GM08714 (cell line): ENCODE data around the gene FAM13C.
"Not testable (repeated sequence)": the region's sequence is repeated elsewhere in the genome, so short reads cannot be mapped to it uniquely, and the experiment has no call there.

Experiments used
- H3K4me3 ChIP-seq: fragments of 200-500 bp; sonication (Bioruptor generic); 2 replicates; pipeline ENCODE4 v1.5.1; 2014; ENCODE audit warnings: mild to moderate bottlenecking, low read length, inconsistent platforms
- ZNF274 ChIP-seq: IDR thresholded peaks from 2 replicates; pipeline ENCODE4 v1.6.1; 2012; ENCODE audit warnings: mild to moderate bottlenecking, low read depth, low read length

The FAM13C gene

GRCh38 chr10:59227136-59227673, 135.1 kb downstream of the FAM13C start:
- no peak overlapping the region for H3K4me3 ChIP-seq
- TF ChIP-seq ZNF274, result no peak

- TF ChIP-seq ZNF274, result no peak
- no peak overlapping the region for H3K4me3 ChIP-seq
Observed at GRCh38 chr10:59225211-59225610, 137.1 kb downstream of the FAM13C start.

GRCh38 chr10:59223597-59223996, 138.8 kb downstream of the FAM13C start:
- H3K4me3 ChIP-seq, result not testable (repeated sequence)

GRCh38 chr10:59222788-59223187, 139.6 kb downstream of the FAM13C start:
- H3K4me3 ChIP-seq, result no peak overlapping the region
- TF ChIP-seq ZNF274, result no peak

GRCh38 chr10:59216178-59216869, 146.0 kb downstream of the FAM13C start:
- H3K4me3 ChIP-seq, result no peak overlapping the region
- TF ChIP-seq ZNF274, result no peak

- no peak for TF ChIP-seq ZNF274
- no peak overlapping the region for H3K4me3 ChIP-seq
Observed at GRCh38 chr10:59214160-59214559, 148.2 kb downstream of the FAM13C start.

GRCh38 chr10:59212301-59212798, 150.0 kb downstream of the FAM13C start:
- H3K4me3 ChIP-seq, result no peak overlapping the region
- no peak for TF ChIP-seq ZNF274

- no peak for TF ChIP-seq ZNF274
- H3K4me3 ChIP-seq, result no peak overlapping the region
Observed at GRCh38 chr10:59206204-59206720, 156.1 kb downstream of the FAM13C start.
